Lower leg skin (tissue), 4 donors: ENCODE measurements around the gene LGMN. TPM values are rescaled to one million over a fixed set of nuclear protein-coding genes. Genes with fewer than 3 reads are reported as not detected.

Experiments
- DNase-seq, 2 donors: peaks; one replicate each; pipeline ENCODE4 v3.0.0-alpha.2; 2019; ENCODE audit warnings: low spot score in 2 of 2
- H3K4me3 ChIP-seq: fragments of 200-600 bp; sonication (generic); 2 replicates; pipeline ENCODE4 v1.5.1; 2017; ENCODE audit warnings: mild to moderate bottlenecking, low read depth; ENCODE audit not compliant: poor library complexity, severe bottlenecking
- CTCF ChIP-seq, 3 donors: fragments of 450-650 bp; IDR thresholded peaks; one replicate each; pipeline ENCODE4 v1.5.1; 2016; ENCODE audit warnings: antibody characterized with exemption in 3 of 3, mild to moderate bottlenecking in 3 of 3, moderate library complexity in 2 of 3
- POLR2A ChIP-seq, 2 donors: fragments of 450-650 bp; IDR thresholded peaks; one replicate each; pipeline ENCODE4 v1.6.1; 2016 to 2017; ENCODE audit warnings: antibody characterized with exemption in 2 of 2, mild to moderate bottlenecking in 1 of 2, moderate library complexity in 1 of 2
- WGBS, 2 donors: methylation state at CpG; one replicate each; pipeline ENCODE4 v1.1.5; 2018; 5-methylcytosine and 5-hydroxymethylcytosine counted together
- intact Hi-C: fragments of 100-400 bp; cut with DNase I; formaldehyde crosslinking; loops from one replicate; pipeline ENCODE4 v1.15.0; 2023; ENCODE audit warnings: low total_unique reads
- total RNA-seq, 4 donors: library from RNA; depleted of rRNA; stranded (reverse); fragments of >200 nt; gene quantifications; one replicate each; pipeline ENCODE4 v1.1.0, GENCODE V29; 2016

Gene LGMN
- total RNA-seq, 4 donors from 2014 or later: 36.5 to 48.0 (median 41.3) TPM

DNA sequence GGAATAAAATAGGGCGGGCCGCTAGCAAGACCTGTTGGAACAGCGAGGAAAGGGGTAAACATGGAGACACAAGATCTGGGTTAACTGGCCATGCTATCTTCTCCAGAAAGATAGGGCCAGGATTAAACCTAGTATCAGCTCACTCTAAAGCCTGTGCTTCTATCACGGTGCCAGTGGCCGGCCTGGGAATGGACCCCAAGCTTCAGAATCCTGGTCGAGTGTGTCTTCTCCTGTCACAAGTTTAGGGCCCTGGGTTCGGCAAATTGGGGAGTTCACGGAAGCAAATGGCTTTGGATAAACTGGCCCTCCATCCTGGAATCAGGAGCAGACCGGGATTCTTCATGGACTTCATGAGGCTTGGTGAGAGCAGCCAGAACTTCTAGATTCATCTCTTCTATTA lies 82.2 kb downstream of the LGMN start:
- no peak for TF ChIP-seq POLR2A (IDR thresholded peaks at IDR 0.05)
- TF ChIP-seq CTCF (IDR thresholded peaks at IDR 0.05): no peak
- DNase-seq: no peak
- 87 to 96% methylated on average over 9 of the region's 9 CpGs for WGBS, 2 donors
- no peak overlapping the region for H3K4me3 ChIP-seq
- intact Hi-C loops: no loop called here

GRCh38 chr14:92665661-92666110 lies 82.7 kb downstream of the LGMN start:
- DNase-seq: no peak
- WGBS, 2 donors: 66 to 70% methylated on average over 8 of the region's 8 CpGs
- intact Hi-C loops: no loop called here
- no peak overlapping the region for H3K4me3 ChIP-seq
- no peak for TF ChIP-seq POLR2A (IDR thresholded peaks at IDR 0.05)

- H3K4me3 ChIP-seq: no peak overlapping the region
- intact Hi-C loops: no loop called here
- TF ChIP-seq POLR2A (IDR thresholded peaks at IDR 0.05) (no peak), CTCF (IDR thresholded peaks at IDR 0.05) (no peak)
- WGBS, 2 donors: 93 to 94% methylated on average over 7 of the region's 7 CpGs
- DNase-seq: no peak
Measured at GRCh38 chr14:92663049-92663448, 85.4 kb downstream of the LGMN start.

DNA sequence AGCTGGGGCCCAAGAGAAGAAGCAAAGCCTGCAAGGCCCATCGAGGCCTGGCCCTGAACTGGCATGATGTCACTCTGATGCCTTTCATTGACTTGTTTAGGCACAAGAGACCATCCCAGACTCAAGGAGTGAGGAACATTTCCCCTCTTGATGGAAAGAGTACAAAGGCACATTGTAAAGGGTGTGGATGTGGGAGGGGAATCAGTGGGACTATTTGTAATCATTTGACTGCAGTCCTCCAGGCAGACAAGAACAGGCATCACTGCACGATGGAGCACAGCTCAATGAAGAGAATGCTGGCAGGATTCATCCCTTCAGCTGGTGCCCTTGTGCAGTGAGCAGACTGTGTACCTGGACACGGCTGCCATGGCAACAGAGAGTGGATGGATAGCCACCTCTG lies 87.9 kb downstream of the LGMN start:
- H3K4me3 ChIP-seq: no peak overlapping the region
- TF ChIP-seq POLR2A (IDR thresholded peaks at IDR 0.05) (no peak), CTCF (IDR thresholded peaks at IDR 0.05) (no peak)
- no peak for DNase-seq
- intact Hi-C loops: no loop called here
- WGBS, 2 donors: 62 to 73% methylated on average over 3 of the region's 3 CpGs

DNA sequence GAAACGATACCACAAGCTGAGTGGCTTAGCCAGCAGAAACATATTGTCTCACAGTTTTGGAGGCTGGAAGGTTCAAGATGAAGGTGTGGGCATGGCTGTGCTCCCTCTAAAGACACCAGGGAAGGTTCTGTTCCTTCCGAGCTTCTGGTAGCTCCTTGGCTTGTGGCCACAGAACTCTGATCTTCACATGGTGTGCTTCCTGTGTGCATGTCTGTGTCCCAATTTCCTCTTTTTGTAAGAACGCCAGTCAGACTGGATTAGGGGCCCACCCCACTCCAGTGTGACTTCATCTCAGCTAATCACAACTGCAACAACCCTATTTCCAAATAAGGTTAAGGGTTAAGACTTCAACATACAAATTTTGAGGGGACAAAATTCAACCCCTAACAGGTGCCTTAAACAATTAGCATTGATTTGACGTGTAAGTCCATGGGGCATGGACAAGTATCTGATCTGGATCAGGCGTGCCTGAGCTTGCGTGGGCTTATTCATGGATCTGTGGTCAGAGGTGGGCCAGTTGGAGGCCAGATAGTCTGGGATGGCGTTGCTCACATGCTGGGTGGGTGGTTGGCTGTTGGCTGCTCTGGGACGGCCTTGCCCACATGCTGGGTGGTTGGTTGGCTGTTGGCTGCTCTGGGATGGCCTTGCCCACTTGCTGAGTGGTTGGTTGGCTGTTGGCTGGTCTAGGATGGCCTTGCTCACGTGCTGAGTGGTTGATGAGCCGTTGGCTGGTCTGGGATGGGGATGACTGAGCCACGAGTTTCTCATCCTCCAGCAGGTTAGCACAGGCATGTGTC lies 88.5 kb downstream of the LGMN start:
- peak in 1 of 2 donors; percentile 83 for DNase-seq
- intact Hi-C loops: no loop called here
- WGBS, 2 donors: 58 to 68% methylated on average over 8 to 11 of the region's 11 CpGs

DNA sequence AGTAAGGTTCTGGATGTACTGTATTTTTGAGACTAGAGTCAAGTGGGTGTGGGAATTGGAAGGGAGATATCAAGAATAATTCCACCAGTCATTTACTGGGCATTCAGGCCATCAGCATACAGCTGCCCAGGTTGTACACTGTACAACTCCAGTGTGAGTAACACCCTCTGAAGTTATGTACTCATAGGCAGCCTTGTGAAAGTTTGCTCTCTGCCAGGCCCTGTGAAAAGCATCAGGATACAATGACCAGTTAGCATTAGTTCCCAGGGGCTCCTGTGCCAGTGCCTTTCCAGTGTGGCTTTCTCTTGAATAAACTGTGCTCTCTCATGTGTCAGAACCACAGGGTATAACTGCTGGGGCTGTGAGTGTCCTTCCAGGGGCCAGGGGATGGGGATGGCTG lies 89.7 kb downstream of the LGMN start:
- TF ChIP-seq POLR2A (IDR thresholded peaks at IDR 0.05) (no peak), CTCF (IDR thresholded peaks at IDR 0.05) (no peak)
- intact Hi-C loops: no loop called here
- H3K4me3 ChIP-seq: no peak overlapping the region
- DNase-seq: no peak

More for the DNA sequence above, 88.5 kb downstream of the LGMN start:
- TF ChIP-seq POLR2A (IDR thresholded peaks at IDR 0.05) (no peak), CTCF (IDR thresholded peaks at IDR 0.05) (no peak)
- no peak overlapping the region for H3K4me3 ChIP-seq
